Stimulated activated CD8-positive, alpha-beta memory T cell treated with anti-CD3 and anti-CD28 coated beads, Interleukin-12 subunit alpha, Interleukin-12 subunit beta, amount 100 ng/mL, for 24 hours (primary cell): ENCODE data around the gene YY1.
"Not testable (repeated sequence)": the region's sequence is repeated elsewhere in the genome, so short reads cannot be mapped to it uniquely, and the experiment has no call there.

ENCODE experiments used
- DNase-seq: peaks from one replicate; pipeline ENCODE4 v3.0.0-alpha.2; 2020; ENCODE audit errors: extremely low read depth

The YY1 gene

GRCh38 chr14:100213956-100214769, 24.8 kb upstream of the YY1 start:
- DNase-seq, result peak; percentile 87

- DNase-seq, result no peak
Observed at GRCh38 chr14:100214770-100215083, 24.2 kb upstream of the YY1 start.

GRCh38 chr14:100215330-100215885, 23.5 kb upstream of the YY1 start:
- no peak for DNase-seq

GRCh38 chr14:100219126-100219785, 19.7 kb upstream of the YY1 start:
- no peak for DNase-seq

- DNase-seq, result peak; percentile 30
Observed at GRCh38 chr14:100221533-100222223, 17.3 kb upstream of the YY1 start.

- no peak for DNase-seq
Observed at GRCh38 chr14:100222224-100223093, 16.5 kb upstream of the YY1 start.

- no peak for DNase-seq
Observed at GRCh38 chr14:100223332-100224201, 15.4 kb upstream of the YY1 start.

- DNase-seq, result no peak
Observed at GRCh38 chr14:100224229-100224866, 14.6 kb upstream of the YY1 start.

- no peak for DNase-seq
Observed at GRCh38 chr14:100225169-100225568, 13.8 kb upstream of the YY1 start.

- no peak for DNase-seq
Observed at GRCh38 chr14:100230361-100230760, 8.6 kb upstream of the YY1 start.

GRCh38 chr14:100234511-100234910, 4.4 kb upstream of the YY1 start:
- DNase-seq, result no peak

GRCh38 chr14:100236271-100236818, 2.6 kb upstream of the YY1 start:
- not testable (repeated sequence) for DNase-seq

GRCh38 chr14:100236881-100237280, 2.1 kb upstream of the YY1 start:
- no peak for DNase-seq

- peak; percentile 9 for DNase-seq
Observed at GRCh38 chr14:100237735-100238418, 1.1 kb upstream of the YY1 start.

GRCh38 chr14:100239211-100239839, 381 bp downstream of the YY1 start:
- DNase-seq, result no peak

GRCh38 chr14:100239840-100240667, 1.1 kb downstream of the YY1 start:
- peak; percentile 67 for DNase-seq

GRCh38 chr14:100240668-100241032, 1.7 kb downstream of the YY1 start:
- no peak for DNase-seq

GRCh38 chr14:100241279-100241678, 2.3 kb downstream of the YY1 start:
- no peak for DNase-seq
